ENCODE results near the gene ORMDL3. TPM values are rescaled to one million over a fixed set of nuclear protein-coding genes. Genes with fewer than 3 reads are reported as not detected.

ORMDL3 gene
- total and polyA plus RNA-seq, 8 donors, result 36.4 to 78.1 (median 57.8) TPM

DNA sequence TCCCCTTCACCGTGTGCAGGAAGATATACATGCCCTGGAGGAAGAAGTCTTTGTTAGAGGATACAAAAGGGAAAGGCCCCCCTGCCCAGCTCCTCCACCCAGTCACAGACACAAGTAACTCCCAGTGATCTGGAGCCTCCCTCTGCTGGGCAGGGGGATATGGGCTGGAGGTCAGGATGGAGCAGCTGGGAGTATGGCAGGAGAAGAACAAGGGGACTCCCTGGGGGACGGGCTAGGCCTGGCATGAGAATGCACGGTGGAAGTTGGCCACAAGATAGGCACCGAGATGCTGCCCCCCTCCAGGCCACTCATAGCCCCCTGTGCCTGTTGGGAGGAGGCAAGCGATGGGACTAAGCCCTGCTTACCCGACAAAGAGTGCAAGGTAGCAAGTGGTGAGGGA, 4.2 kb downstream of the ORMDL3 start:
- Histone ChIP-seq H3K27ac (no peak overlapping the region), H3K36me3 (peaks cover 0 to 24% (median 21%) of the 10 kb centered on the region in 3 donors), H3K4me1 (peaks cover 9 to 12% (median 11%) of the 10 kb centered on the region in 3 donors), H3K27me3 (no peaks in the 10 kb centered on the region), H3K9me3 (no peaks in the 10 kb centered on the region), H3K4me3 (no peak overlapping the region)
- ATAC-seq, result no peak
- 87 to 91% methylated on average over 6 of the region's 6 CpGs for WGBS, 2 donors
- no peak for DNase-seq
- TF ChIP-seq, protein P1, sequence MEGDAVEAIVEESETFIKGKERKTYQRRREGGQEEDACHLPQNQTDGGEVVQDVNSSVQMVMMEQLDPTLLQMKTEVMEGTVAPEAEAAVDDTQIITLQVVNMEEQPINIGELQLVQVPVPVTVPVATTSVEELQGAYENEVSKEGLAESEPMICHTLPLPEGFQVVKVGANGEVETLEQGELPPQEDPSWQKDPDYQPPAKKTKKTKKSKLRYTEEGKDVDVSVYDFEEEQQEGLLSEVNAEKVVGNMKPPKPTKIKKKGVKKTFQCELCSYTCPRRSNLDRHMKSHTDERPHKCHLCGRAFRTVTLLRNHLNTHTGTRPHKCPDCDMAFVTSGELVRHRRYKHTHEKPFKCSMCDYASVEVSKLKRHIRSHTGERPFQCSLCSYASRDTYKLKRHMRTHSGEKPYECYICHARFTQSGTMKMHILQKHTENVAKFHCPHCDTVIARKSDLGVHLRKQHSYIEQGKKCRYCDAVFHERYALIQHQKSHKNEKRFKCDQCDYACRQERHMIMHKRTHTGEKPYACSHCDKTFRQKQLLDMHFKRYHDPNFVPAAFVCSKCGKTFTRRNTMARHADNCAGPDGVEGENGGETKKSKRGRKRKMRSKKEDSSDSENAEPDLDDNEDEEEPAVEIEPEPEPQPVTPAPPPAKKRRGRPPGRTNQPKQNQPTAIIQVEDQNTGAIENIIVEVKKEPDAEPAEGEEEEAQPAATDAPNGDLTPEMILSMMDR (IDR thresholded peaks at IDR 0.05), result no peak
- intact Hi-C loops (cut with DNase I), result no loop called here
- no peak for FAIRE-seq

DNA sequence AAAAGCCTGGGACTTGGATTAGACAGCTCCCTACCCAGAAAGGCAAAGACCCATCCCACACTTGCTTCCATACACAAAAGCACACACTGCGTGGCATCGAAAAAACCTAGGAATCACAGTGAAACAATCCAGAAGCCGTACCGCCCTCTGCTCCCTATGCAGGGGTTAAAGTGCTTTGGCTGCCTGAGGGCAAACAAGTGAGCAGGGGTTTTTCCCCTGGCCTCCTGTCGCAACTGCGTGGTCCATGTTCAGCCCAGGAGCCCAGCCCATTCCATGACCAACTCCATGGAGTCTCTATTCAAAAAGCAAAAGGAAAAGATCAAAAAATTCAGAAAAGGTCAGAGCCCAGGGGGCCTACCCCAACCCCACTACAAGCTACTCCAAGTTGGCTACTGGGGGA, 5.4 kb downstream of the ORMDL3 start:
- no peaks in the 10 kb centered on the region for H3K27me3 ChIP-seq
- WGBS, 2 donors, result 89 to 90% methylated on average over 6 of the region's 6 CpGs
- peaks cover 0 to 24% (median 21%) of the 10 kb centered on the region in 3 donors for H3K36me3 ChIP-seq
- no peak overlapping the region for H3K4me3 ChIP-seq
- intact Hi-C loops (cut with DNase I), result no loop called here
- no peak for DNase-seq
- TF ChIP-seq, protein P1 (IDR thresholded peaks at IDR 0.05), result no peak
- no peak for FAIRE-seq
- no peak overlapping the region for H3K27ac ChIP-seq
- H3K4me1 ChIP-seq, result peaks cover 6 to 9% (median 7%) of the 10 kb centered on the region in 3 donors
- H3K9me3 ChIP-seq, result no peaks in the 10 kb centered on the region
- ATAC-seq, result no peak

DNA sequence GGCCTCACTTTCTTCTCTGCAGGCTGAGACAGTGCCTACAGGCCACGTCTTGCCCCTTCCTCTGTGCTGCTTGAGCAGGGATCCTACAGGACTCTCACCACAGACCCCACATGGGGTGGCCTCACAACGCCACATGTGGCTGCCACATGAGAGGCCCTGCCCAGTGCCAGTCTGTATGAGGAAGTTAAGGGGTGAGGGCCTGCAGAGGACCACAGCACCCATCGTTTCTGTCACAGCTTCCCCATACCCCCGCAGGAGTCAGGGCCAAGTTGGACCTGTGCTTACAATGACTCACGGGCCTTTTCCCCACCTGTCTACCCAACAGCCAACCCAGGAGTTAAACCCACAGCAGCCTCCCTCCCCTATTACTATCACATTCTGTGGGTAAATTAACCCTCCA, 6.1 kb downstream of the ORMDL3 start:
- TF ChIP-seq, protein P1 (IDR thresholded peaks at IDR 0.05), result no peak
- Histone ChIP-seq H3K27ac (no peak overlapping the region), H3K4me3 (no peak overlapping the region), H3K4me1 (peaks cover 6 to 9% (median 7%) of the 10 kb centered on the region in 3 donors), H3K9me3 (no peaks in the 10 kb centered on the region), H3K36me3 (peaks cover 0 to 24% (median 21%) of the 10 kb centered on the region in 3 donors), H3K27me3 (no peaks in the 10 kb centered on the region)
- ATAC-seq (no peak), DNase-seq (no peak), FAIRE-seq (no peak)
- 79 to 80% methylated on average over 5 of the region's 5 CpGs for WGBS, 2 donors
- intact Hi-C loops (cut with DNase I), result no loop called here

DNA sequence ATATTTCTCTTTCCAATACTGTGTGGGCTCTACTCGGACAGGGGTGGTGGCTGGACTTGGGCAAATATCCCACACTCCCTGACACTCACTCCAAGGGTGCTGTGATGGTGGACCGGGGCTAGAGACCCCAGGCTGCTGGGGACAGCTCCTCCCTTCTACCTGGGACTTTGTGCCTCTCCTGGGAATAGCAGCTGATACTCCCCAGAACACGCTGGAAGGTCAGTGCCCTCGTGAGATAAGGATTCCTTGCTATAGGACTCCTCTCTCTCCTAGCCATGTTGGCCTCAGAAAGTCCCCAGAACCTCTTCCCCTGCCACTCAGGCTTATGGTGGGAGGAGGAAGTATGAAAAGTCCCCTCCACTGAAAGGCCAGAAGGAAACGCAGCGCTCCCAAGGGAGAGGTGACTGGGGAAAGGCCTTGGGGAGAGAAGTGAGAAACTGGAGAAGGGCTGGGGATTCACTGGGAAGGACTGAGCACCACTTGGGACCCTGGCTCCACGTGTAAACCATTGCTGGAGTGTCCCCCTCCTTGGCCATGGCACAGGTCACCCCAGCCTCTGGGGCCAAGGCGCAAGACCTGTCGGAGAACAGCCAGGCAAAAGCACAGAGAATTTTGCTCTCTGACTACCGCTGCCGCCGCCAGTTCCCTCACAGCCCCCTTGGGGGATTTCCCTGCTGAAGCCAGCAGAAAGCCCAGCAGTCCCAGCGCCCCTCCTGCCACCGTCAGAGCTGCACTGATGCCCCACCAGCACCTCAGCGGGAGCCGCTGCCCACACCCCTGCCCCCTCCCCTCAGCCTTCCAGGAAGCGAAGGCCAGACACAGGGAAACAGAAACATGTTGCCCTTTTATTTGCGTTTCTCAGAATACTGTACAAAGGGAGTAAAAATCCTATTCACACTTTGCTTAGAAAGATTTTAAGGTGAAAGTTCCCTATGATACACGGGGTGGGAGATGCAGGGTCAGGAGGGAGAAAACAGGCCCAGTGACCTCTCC, 6.9 kb downstream of the ORMDL3 start:
- Histone ChIP-seq H3K4me3 (no peak overlapping the region), H3K4me1 (peaks cover 0 to 4% (median 3%) of the 10 kb centered on the region in 3 donors), H3K27ac (no peak overlapping the region), H3K27me3 (no peaks in the 10 kb centered on the region), H3K9me3 (no peaks in the 10 kb centered on the region), H3K36me3 (peaks cover 0 to 24% (median 21%) of the 10 kb centered on the region in 3 donors)
- intact Hi-C loops (cut with DNase I), result no loop called here
- FAIRE-seq, result no peak
- no peak for DNase-seq
- no peak for ATAC-seq
- 85 to 86% methylated on average over 19 of the region's 19 CpGs for WGBS, 2 donors
- TF ChIP-seq, protein P1 (IDR thresholded peaks at IDR 0.05), result no peak

Data from pancreas (tissue), 10 donors.